Loucy (cell line): Measurements from ENCODE around the gene HOXB8.

Source experiments
- H2AFZ ChIP-seq: fragments of 200-600 bp; sonication (generic); 2 replicates; pipeline ENCODE4 v1.6.0; 2016; ENCODE audit warnings: antibody characterized with exemption, mild to moderate bottlenecking, low read length, moderate library complexity
- H3F3A ChIP-seq: fragments of 200-600 bp; 2 replicates; pipeline ENCODE4 v1.6.0; 2016; ENCODE audit warnings: antibody characterized with exemption, low read depth, mild to moderate bottlenecking
- H3K27me3 ChIP-seq: fragments of 200-600 bp; sonication (generic); 2 replicates; pipeline ENCODE4 v1.6.1; 2014; ENCODE audit warnings: low read length, mild to moderate bottlenecking; ENCODE audit not compliant: insufficient read depth, poor library complexity, severe bottlenecking
- H3K36me3 ChIP-seq: fragments of 200-600 bp; sonication (generic); 2 replicates; pipeline ENCODE4 v1.6.1; 2016; ENCODE audit warnings: low read length; ENCODE audit not compliant: insufficient read depth
- H3K4me1 ChIP-seq: fragments of 200-600 bp; sonication (generic); 2 replicates; pipeline ENCODE4 v1.5.1; 2014; ENCODE audit warnings: low read length, mild to moderate bottlenecking; ENCODE audit not compliant: insufficient read depth, poor library complexity, severe bottlenecking
- H3K4me2 ChIP-seq: fragments of 200-600 bp; sonication (generic); 2 replicates; pipeline ENCODE4 v1.6.0; 2014; ENCODE audit warnings: antibody characterized with exemption, low read length, low read depth, mild to moderate bottlenecking; ENCODE audit not compliant: poor library complexity, severe bottlenecking
- H3K4me3 ChIP-seq: fragments of 200-600 bp; sonication (generic); 2 replicates; pipeline ENCODE4 v1.5.1; 2014; ENCODE audit warnings: low read length, mild to moderate bottlenecking, mixed read lengths; ENCODE audit not compliant: poor library complexity, severe bottlenecking
- H3K79me2 ChIP-seq: fragments of 200-600 bp; sonication (generic); 2 replicates; pipeline ENCODE4 v1.6.1; 2014; ENCODE audit warnings: low read length; ENCODE audit not compliant: insufficient read depth
- H3K9ac ChIP-seq: fragments of 200-600 bp; sonication (generic); 2 replicates; pipeline ENCODE4 v1.6.0; 2014; ENCODE audit warnings: mild to moderate bottlenecking, low read depth, low read length, moderate library complexity; ENCODE audit not compliant: poor library complexity, severe bottlenecking
- H3K9me2 ChIP-seq: fragments of 200-600 bp; sonication (generic); replicated peaks from 2 replicates; pipeline ENCODE4 v1.6.1; 2016; ENCODE audit warnings: low read depth, low read length, mixed read lengths
- H3K9me3 ChIP-seq: fragments of 200-600 bp; sonication (generic); 2 replicates; pipeline ENCODE4 v1.6.1; 2014; ENCODE audit warnings: mild to moderate bottlenecking, antibody characterized with exemption, low read length, low read depth; ENCODE audit not compliant: insufficient read depth
- H4K20me1 ChIP-seq: fragments of 200-600 bp; sonication (generic); 2 replicates; pipeline ENCODE4 v1.6.0; 2014; ENCODE audit warnings: antibody characterized with exemption, low read length, mild to moderate bottlenecking; ENCODE audit not compliant: insufficient read depth, poor library complexity, severe bottlenecking
- CTCF ChIP-seq: fragments of 200-600 bp; sonication (generic); conservative IDR thresholded peaks from 2 replicates; pipeline ENCODE4 v1.5.1; 2014; ENCODE audit warnings: mild to moderate bottlenecking, antibody characterized with exemption, low read length
- EZH2phosphoT487 ChIP-seq: fragments of 200-600 bp; IDR thresholded peaks from 2 replicates; pipeline ENCODE4 v1.6.1; 2018; ENCODE audit warnings: antibody characterized with exemption, mild to moderate bottlenecking, moderate library complexity, borderline replicate concordance

Gene HOXB8

DNA sequence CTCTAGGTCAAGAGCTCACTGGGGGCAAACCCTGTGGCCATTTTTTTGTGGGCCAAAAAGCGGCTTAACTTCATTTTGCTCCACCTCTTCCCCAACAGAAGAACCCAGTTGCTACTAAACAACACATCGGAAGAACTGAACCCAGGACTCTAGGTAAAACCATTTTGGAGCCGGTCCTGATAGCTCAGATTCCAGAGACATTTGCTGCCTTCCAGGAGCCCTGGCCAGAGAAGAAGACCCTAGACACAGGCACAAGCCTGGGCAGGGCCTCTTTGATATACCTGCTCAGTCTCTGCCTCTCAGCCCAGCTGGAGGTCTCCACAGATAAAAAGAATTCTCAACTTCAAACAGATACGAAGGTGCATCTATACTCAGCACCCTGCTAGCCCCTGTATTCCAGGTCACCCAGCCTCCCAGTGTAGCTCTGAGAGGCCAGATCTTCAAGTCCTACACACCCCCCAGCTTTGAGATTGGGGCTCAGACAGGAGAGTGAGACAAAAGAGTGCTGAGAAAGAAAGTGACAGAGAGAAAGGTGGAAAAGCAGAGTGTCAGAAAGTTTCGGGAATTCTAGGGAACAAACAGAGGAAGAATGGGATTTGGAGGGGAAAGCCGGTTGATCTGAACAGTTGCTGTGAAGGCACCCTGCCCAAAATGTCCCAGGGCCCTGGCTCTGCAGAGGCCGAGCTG, 17.6 kb upstream of the HOXB8 start:
- H2AFZ ChIP-seq = no peak overlapping the region
- H3K27me3 ChIP-seq = no peaks in the 10 kb centered on the region
- H3K9me3 ChIP-seq = no peaks in the 10 kb centered on the region
- peaks cover 6% of the 10 kb centered on the region for H4K20me1 ChIP-seq
- peak overlapping the region; percentile 95 for H3K4me2 ChIP-seq
- H3F3A ChIP-seq = no peaks in the 10 kb centered on the region
- peaks cover 52% of the 10 kb centered on the region for H3K4me1 ChIP-seq
- H3K9ac ChIP-seq = peak overlapping the region; percentile 98
- no peaks in the 10 kb centered on the region for H3K9me2 ChIP-seq
- H3K36me3 ChIP-seq = peaks cover 10% of the 10 kb centered on the region; the same call in 1 of the 2 replicates
- peak overlapping the region; percentile 89 for H3K4me3 ChIP-seq
- no peak for TF ChIP-seq CTCF
- no peak for TF ChIP-seq EZH2phosphoT487
- H3K79me2 ChIP-seq = peaks cover 100% of the 10 kb centered on the region

DNA sequence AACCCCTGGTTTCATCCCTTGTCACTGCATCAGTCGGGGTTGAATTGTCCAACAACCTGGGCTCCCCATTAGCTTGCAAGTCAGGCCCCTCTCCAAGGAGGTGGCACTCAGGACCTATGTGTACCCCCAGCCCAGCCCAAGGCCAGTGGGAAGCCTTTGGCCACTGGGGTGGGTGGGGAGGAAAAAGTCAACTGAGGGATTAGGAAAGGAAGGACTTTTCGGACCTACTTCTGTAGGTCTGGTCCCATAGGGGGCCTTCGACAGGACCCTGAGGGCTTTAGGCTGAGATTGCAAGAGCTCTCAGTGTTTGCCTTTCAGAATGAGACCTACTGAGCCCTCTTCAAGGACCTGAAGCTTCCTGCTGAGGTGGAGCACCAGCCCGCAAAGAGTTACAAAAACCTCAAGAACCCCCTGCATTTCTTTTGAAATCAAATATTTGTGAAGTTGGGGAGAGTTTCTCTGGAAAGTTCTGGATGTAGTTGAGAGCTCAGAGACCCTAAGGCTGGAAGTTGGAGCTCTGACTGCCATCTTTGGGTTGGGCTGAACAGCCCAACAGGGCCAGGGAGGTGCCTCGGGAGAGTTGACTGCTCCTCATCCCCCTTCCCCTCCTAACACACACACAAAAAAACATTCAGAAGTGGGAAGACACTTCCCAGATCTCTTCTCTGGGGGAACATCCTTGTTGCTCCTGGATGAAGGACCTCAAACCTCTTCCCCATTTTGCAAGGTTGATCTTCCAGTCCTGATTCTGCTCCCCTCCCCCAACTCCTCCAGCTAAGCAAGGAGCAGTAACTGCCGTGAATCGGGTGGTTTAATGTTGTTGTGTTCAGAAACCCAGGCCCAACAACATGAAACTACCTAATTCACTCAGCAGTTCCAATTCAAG, 16.8 kb upstream of the HOXB8 start:
- H3K4me3 ChIP-seq = peak overlapping the region; percentile 89
- H3K9me3 ChIP-seq = no peaks in the 10 kb centered on the region
- peaks cover 10% of the 10 kb centered on the region; the same call in 1 of the 2 replicates for H3K36me3 ChIP-seq
- H2AFZ ChIP-seq = no peak overlapping the region
- H3F3A ChIP-seq = no peaks in the 10 kb centered on the region
- H3K4me1 ChIP-seq = peaks cover 51% of the 10 kb centered on the region
- H3K27me3 ChIP-seq = no peaks in the 10 kb centered on the region
- H3K9me2 ChIP-seq = no peaks in the 10 kb centered on the region
- no peak for TF ChIP-seq CTCF
- no peak for TF ChIP-seq EZH2phosphoT487
- peak overlapping the region; percentile 95 for H3K4me2 ChIP-seq
- peaks cover 100% of the 10 kb centered on the region for H3K79me2 ChIP-seq
- peaks cover 4% of the 10 kb centered on the region for H4K20me1 ChIP-seq
- H3K9ac ChIP-seq = peak overlapping the region; percentile 98

GRCh38 chr17:48630925-48631692, 16.0 kb upstream of the HOXB8 start:
- H3F3A ChIP-seq = no peaks in the 10 kb centered on the region
- TF ChIP-seq EZH2phosphoT487 (no peak), CTCF (no peak)
- peaks cover 48% of the 10 kb centered on the region for H3K4me1 ChIP-seq
- H3K9me3 ChIP-seq = no peaks in the 10 kb centered on the region
- peak overlapping the region; percentile 98 for H3K9ac ChIP-seq
- H3K9me2 ChIP-seq = no peaks in the 10 kb centered on the region
- H4K20me1 ChIP-seq = peaks cover 1% of the 10 kb centered on the region
- H3K4me2 ChIP-seq = peak overlapping the region; percentile 95
- H3K36me3 ChIP-seq = peaks cover 8% of the 10 kb centered on the region; the same call in 1 of the 2 replicates
- H2AFZ ChIP-seq = no peak overlapping the region
- H3K79me2 ChIP-seq = peaks cover 98% of the 10 kb centered on the region
- peak overlapping the region; percentile 89 for H3K4me3 ChIP-seq
- H3K27me3 ChIP-seq = no peaks in the 10 kb centered on the region
